ENCODE measurements around the gene SP100.

Gene SP100

DNA sequence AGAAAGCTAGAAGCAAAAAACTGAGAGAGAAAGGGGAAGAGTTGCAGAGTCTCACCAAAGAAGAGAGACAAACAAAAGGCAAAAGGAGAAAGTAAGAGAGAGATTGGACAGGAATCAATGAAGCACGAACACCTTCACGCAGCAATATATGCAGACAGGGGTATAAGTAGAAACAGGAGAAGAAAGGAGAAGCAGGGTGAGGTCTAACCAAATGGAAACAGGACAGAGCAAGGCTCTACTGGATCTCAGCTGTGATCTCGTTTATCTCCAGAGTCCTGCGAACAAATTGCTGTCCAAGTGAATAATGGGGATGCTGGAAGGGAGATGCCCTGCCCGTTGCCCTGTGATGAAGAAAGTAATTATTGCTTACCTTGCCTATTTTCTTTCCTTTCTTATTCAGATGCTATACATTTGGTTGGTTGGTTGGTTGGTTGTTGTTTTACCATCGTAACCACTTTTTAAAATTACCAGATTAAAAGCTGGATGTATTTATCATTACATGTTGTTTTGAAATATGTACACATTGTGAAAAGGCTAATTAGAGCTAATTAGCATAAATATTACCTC, 34.0 kb downstream of the SP100 start:
- TF ChIP-seq, protein P1, sequence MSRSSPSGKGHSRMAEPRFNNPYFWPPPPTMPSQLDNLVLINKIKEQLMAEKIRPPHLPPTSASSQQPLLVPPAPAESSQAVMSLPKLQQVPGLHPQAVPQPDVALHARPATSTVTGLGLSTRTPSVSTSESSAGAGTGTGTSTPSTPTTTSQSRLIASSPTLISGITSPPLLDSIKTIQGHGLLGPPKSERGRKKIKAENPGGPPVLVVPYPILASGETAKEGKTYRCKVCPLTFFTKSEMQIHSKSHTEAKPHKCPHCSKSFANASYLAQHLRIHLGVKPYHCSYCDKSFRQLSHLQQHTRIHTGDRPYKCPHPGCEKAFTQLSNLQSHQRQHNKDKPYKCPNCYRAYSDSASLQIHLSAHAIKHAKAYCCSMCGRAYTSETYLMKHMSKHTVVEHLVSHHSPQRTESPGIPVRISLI (tag by site-specific recombination; IDR thresholded peaks at IDR 0.05), result no peak
- TF ChIP-seq OVOL3 (tag by site-specific recombination; IDR thresholded peaks at IDR 0.05) (no peak), ZEB2 (tag by site-specific recombination; IDR thresholded peaks at IDR 0.05) (no peak), ZNF169 (tag by site-specific recombination; IDR thresholded peaks at IDR 0.05) (no peak), ZNF529 (tag by site-specific recombination; IDR thresholded peaks at IDR 0.05; ENCODE audit: insufficient replicate concordance) (no peak), BCL11B (tag by site-specific recombination; IDR thresholded peaks at IDR 0.05; ENCODE audit: low read depth) (no peak), ZNF133 (tag by site-specific recombination; IDR thresholded peaks at IDR 0.05) (no peak), ZNF654 (tag by site-specific recombination; IDR thresholded peaks at IDR 0.05; ENCODE audit: low read depth) (no peak), ZNF426 (tag by site-specific recombination; IDR thresholded peaks at IDR 0.05) (no peak), MEIS1 (CRISPR knock-in tag; IDR thresholded peaks at IDR 0.05; ENCODE audit: borderline replicate concordance) (no peak), ZNF621 (tag by site-specific recombination; IDR thresholded peaks at IDR 0.05) (no peak), ZNF138 (tag by site-specific recombination; IDR thresholded peaks at IDR 0.05; ENCODE audit: borderline replicate concordance) (no peak), SALL2 (tag by site-specific recombination; IDR thresholded peaks at IDR 0.05; ENCODE audit: borderline replicate concordance) (no peak), ZNF184 (tag by site-specific recombination; IDR thresholded peaks at IDR 0.05) (no peak)
- TF ChIP-seq, protein P2, sequence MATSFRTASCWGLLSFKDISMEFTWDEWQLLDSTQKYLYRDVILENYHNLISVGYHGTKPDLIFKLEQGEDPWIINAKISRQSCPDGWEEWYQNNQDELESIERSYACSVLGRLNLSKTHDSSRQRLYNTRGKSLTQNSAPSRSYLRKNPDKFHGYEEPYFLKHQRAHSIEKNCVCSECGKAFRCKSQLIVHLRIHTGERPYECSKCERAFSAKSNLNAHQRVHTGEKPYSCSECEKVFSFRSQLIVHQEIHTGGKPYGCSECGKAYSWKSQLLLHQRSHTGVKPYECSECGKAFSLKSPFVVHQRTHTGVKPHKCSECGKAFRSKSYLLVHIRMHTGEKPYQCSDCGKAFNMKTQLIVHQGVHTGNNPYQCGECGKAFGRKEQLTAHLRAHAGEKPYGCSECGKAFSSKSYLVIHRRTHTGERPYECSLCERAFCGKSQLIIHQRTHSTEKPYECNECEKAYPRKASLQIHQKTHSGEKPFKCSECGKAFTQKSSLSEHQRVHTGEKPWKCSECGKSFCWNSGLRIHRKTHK (tag by site-specific recombination; IDR thresholded peaks at IDR 0.05), result no peak
- TF ChIP-seq, protein P3, sequence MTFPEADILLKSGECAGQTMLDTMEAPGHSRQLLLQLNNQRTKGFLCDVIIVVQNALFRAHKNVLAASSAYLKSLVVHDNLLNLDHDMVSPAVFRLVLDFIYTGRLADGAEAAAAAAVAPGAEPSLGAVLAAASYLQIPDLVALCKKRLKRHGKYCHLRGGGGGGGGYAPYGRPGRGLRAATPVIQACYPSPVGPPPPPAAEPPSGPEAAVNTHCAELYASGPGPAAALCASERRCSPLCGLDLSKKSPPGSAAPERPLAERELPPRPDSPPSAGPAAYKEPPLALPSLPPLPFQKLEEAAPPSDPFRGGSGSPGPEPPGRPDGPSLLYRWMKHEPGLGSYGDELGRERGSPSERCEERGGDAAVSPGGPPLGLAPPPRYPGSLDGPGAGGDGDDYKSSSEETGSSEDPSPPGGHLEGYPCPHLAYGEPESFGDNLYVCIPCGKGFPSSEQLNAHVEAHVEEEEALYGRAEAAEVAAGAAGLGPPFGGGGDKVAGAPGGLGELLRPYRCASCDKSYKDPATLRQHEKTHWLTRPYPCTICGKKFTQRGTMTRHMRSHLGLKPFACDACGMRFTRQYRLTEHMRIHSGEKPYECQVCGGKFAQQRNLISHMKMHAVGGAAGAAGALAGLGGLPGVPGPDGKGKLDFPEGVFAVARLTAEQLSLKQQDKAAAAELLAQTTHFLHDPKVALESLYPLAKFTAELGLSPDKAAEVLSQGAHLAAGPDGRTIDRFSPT (tag by site-specific recombination; IDR thresholded peaks at IDR 0.05), result no peak
- TF ChIP-seq, protein P4, sequence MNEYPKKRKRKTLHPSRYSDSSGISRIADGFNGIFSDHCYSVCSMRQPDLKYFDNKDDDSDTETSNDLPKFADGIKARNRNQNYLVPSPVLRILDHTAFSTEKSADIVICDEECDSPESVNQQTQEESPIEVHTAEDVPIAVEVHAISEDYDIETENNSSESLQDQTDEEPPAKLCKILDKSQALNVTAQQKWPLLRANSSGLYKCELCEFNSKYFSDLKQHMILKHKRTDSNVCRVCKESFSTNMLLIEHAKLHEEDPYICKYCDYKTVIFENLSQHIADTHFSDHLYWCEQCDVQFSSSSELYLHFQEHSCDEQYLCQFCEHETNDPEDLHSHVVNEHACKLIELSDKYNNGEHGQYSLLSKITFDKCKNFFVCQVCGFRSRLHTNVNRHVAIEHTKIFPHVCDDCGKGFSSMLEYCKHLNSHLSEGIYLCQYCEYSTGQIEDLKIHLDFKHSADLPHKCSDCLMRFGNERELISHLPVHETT (tag by site-specific recombination; IDR thresholded peaks at IDR 0.05), result no peak
- Histone ChIP-seq H3K27ac (ENCODE audit: extremely low read depth, low read depth, low read length) (no peak overlapping the region), H3K36me3 (ENCODE audit: control insufficient read depth in 2 of 2, insufficient read depth in 1 of 2, low read length in 2 of 2) (peaks cover 0 to 40% of the 10 kb centered on the region in 2 experiments; a peak in 1 of 3 replicates), H3K4me3 (ENCODE audit: low read depth, low read length) (no peak overlapping the region), H3K4me1 (ENCODE audit: control insufficient read depth, insufficient read depth, low read length) (no peaks in the 10 kb centered on the region), H3K9me3 (ENCODE audit: control insufficient read depth, insufficient read depth, low read depth, low read length) (no peaks in the 10 kb centered on the region)
- CTCF ChIA-PET, result interaction anchor here (0.8 kb wide), 1 partner anchor 276 kb away, joined by 3 read pairs; no protein-coding TSS in a partner anchor
- POLR2A ChIA-PET, result no interaction called here

DNA sequence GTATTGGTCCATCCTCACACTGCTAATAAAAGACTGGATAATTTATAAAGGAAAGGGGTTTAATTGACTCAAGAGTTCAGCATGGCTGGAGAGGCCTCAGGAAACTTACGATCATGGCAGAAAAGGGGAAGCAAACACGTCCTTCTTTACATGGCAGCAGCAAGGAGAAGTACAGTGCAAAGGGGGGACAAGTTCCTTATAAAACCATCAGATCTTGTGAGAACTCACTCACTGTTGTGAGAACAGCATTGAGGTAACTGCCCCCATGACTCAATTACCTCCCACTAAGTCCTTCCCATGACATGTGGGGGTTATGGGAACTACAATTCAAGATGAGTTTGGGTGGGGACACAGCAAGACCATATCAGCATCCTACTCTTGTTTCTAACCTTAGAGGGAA, 37.0 kb downstream of the SP100 start:
- H3K36me3 ChIP-seq (ENCODE audit: control insufficient read depth in 2 of 2, insufficient read depth in 1 of 2, low read length in 2 of 2), result peaks cover 0 to 24% of the 10 kb centered on the region in 2 experiments; a peak in 1 of 3 replicates
- no peak overlapping the region for H3K4me3 ChIP-seq (ENCODE audit: low read depth, low read length)
- H3K4me1 ChIP-seq (ENCODE audit: control insufficient read depth, insufficient read depth, low read length), result no peaks in the 10 kb centered on the region
- H3K9me3 ChIP-seq (ENCODE audit: control insufficient read depth, insufficient read depth, low read depth, low read length), result no peaks in the 10 kb centered on the region
- CTCF ChIA-PET, result no interaction called here
- TF ChIP-seq ZNF837 (tag by site-specific recombination; IDR thresholded peaks at IDR 0.05) (no peak), HOXD13 (CRISPR knock-in tag; IDR thresholded peaks at IDR 0.05; ENCODE audit: borderline replicate concordance) (no peak), ZNF211 (tag by site-specific recombination; IDR thresholded peaks at IDR 0.05; ENCODE audit: low read depth) (no peak), ZNF426 (tag by site-specific recombination; IDR thresholded peaks at IDR 0.05) (no peak), ZNF274 (IDR thresholded peaks at IDR 0.05; ENCODE audit: low read length) (no peak), ZNF274 (tag by site-specific recombination; IDR thresholded peaks at IDR 0.05; ENCODE audit: borderline replicate concordance) (no peak), ZNF629 (tag by site-specific recombination; IDR thresholded peaks at IDR 0.05) (no peak)
- H3K27ac ChIP-seq (ENCODE audit: extremely low read depth, low read depth, low read length), result no peak overlapping the region
- POLR2A ChIA-PET, result no interaction called here

Data from HEK293 (cell line).